ENCODE data around the gene CEP192.

The CEP192 gene

DNA sequence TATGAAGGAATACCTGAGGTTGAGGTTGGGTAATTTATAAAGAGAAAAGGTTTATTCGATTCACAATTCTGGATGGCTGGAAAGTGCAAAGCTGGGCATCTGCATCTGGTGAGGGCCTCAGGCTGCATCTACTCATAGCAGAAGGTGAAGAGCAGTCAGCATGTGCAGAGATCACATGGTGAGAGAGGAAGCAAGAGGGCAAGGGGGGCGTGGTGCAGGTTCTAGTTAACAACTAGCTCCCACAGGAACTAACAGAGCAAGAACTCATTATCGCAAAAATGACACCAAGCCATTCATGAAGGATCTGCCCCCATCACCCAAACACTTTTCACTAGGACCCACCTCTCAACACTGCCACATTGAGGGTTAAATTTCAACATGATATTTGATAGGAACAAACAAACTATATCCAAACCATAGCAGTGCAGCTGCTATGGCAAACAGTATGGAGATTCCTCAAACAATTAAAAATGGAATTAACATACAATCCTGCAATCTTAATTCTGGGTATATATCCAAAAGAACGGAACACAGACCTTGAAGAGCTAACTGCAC, 154.6 kb downstream of the CEP192 start:
- DNase-seq = no peak

DNA sequence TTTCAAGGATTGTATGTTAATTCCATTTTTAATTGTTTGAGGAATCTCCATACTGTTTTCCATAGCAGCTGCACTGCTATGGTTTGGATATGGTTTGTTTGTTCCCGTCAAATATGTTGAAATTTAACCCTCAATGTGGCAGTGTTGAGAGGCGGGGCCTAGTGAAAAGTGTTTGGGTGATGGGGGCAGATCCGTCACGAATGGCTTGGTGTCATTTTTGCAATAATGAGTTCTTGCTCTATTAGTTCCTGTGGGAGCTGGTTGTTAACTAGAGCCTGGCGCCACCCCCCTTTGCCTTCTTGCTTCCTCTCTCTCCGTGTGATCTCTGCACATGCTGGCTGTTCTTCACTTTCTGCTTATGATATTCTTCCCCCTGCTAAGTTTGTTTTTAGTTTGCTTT, 156.0 kb downstream of the CEP192 start:
- DNase-seq = no peak

- DNase-seq = no peak
These were observed 160.5 kb downstream of the CEP192 start for GRCh38 chr18:13151656-13152055.

- DNase-seq = no peak
These were observed 167.3 kb downstream of the CEP192 start for GRCh38 chr18:13158428-13158827.

GRCh38 chr18:13159579-13159978, 168.4 kb downstream of the CEP192 start:
- peak; percentile 40 for DNase-seq

- no peak for DNase-seq
These were observed 170.2 kb downstream of the CEP192 start for GRCh38 chr18:13161276-13161899.

DNA sequence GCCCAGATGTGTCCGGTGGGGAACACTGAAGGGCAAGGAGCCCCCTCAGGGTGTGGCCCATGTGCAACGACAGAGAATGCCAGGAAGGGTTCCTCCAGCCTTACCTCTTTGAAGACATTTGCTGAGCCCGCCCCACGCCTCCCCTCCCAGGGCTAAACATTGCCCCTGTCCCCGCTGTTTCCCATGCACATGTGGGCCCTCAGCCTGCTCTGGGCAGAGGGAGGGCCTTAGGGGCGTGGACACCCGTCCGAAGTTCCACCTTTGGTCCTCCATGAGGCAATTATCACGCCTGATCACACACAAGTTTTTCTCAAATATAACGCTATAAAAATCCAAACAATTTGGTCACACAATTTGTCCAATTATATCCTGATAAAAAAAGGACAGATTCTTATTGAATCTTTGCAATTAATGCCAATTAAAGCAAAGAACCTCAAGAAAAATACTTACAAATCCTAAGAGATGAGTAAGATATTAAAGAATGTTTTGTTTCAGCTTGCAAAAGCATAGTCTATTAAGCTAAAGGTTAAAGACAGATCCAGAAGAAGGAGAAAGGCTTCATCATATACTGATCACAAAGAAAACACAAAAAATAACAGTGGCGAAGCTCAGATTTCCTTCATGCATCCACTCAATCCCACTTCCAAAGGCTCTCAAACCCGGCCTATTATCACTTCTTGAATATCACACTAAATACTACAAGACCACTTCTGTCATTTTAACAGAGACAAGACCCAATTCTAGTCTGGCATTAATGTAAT, 172.2 kb downstream of the CEP192 start:
- no peak for DNase-seq

- DNase-seq = no peak
These were observed 173.2 kb downstream of the CEP192 start for GRCh38 chr18:13164406-13164805.

DNA sequence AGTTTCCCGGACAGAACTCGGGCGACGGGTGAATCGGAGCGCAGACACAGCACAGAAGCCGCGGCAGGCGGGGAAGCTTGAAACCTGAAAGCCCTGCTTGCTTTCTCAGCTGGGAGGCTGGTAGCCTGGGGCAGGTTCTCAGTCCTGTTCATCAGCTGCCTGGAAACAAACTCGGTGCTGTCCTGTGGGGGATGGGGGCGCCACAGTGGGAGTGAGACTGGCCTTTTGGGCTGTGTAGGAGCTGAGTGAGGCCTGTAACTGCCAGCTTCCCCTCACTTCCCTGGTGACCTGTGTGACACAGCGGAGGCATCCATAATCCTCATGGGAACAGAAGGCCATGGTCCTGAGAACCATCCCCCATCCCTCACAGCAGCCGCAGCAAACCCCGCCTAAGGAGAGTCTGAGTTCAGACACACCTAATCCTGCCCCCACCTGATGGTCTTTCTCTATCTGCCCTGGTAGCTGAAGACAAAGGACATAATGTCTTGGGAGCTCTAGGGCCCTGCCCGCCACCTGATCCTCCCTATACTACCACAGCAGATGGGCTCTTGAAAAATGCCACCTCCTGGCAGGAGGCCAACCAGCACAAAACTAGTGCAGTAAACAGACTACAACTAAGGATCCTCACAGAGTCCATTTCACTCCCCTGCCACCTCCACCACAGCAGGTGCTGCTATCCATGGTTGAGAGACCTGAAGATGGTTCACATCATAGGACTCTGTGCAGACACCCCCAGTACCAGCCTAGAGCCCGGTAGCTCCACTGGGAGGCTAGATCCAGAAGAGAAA, 174.7 kb downstream of the CEP192 start:
- no peak for DNase-seq

DNA sequence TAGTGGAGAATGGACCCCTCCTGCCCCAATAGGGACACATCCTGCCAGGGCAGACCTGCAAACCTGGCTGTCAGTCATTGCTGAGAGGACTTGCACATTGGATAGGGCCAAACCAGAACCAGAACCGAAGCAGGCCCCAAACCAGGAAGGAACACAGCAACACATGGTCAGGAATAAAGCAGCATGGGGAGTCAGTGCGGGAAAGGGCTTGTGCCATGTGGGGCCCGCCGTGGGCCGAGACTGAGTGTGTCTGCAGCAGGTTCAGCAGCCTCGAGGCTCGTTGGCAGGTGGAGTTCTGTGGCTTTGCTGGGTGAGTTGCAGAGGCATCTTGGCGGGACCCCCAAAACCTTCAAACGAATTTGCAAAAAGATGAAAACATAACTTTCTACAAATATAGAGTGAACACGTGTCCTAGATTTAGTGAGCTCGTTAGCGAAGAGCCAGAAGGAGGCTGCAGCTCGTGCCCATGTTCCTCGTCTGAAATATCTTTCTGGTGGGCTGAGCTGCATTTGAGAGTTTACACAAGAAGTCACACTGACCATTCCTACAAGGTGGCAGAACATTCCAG, 182.5 kb downstream of the CEP192 start:
- DNase-seq = no peak

Measured in CD4-positive, alpha-beta T cell treated with Interleukin-6 for 4 hours (primary cell).